ENCODE results near the gene SYNGR2.

- TF ChIP-seq JUND (IDR thresholded peaks at IDR 0.05; ENCODE audit: borderline replicate concordance, low read depth, low read length) = no peak
- no peak for TF ChIP-seq JUND (tag; IDR thresholded peaks at IDR 0.05; ENCODE audit: borderline replicate concordance, low read depth, low read length)
- TF ChIP-seq MAFK (IDR thresholded peaks at IDR 0.05; ENCODE audit: low read length) = no peak
- TF ChIP-seq ELK1 (CRISPR knock-in tag; IDR thresholded peaks at IDR 0.05) = no peak
- TF ChIP-seq NCOR1 (IDR thresholded peaks at IDR 0.05) = no peak
- TF ChIP-seq ZFX (CRISPR knock-in tag; IDR thresholded peaks at IDR 0.05) = no peak
- no peak for TF ChIP-seq POLR2AphosphoS5 (IDR thresholded peaks at IDR 0.05; ENCODE audit: control insufficient read depth, insufficient read depth, low read depth, low read length)
- no peak for TF ChIP-seq HDAC1 (IDR thresholded peaks at IDR 0.05)
- TF ChIP-seq POLR2A (conservative IDR thresholded peaks at IDR 0.05) = no peak
These were observed 41.7 kb downstream of the SYNGR2 start for GRCh38 chr17:78210111-78210510.

Measured in K562 (cell line).